ENCODE data around the gene FAM180A. TPM values are rescaled to one million over a fixed set of nuclear protein-coding genes. Genes with fewer than 3 reads are reported as not detected.
A peak's percentile ranks its signal among the peaks of the same experiment; 100 is the strongest.

Gene FAM180A
- total RNA-seq, 1 donor from 2014 or later, result 6.1 TPM

DNA sequence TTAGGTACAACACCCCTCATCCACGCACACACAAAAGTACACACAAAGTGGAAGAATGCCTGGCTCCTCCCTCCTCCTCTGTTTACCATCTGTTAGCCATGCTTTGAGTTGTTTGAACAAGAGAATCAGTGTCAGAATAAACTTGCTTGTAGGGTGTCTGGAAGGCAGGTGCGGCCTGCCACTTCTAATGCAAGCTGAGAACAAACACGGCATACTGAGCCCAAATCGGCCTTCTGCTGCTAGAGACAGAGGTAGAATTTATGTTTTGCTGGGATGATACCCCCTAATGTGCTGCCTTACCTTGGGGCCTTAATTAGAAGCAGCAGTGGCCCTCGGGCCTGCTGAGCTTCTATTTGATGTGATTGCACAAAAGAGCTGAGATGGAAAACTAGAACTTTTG is 24.9 kb upstream of the FAM180A start:
- ATAC-seq (no peak), DNase-seq (ENCODE audit: missing footprints) (no peak)
- intact Hi-C loops (cut with DNase I), result no loop called here

- ATAC-seq (no peak), DNase-seq (ENCODE audit: missing footprints) (no peak)
- intact Hi-C loops (cut with DNase I), result no loop called here
Measured at GRCh38 chr7:135772639-135773222, 24.1 kb upstream of the FAM180A start.

GRCh38 chr7:135771961-135772638 is 23.5 kb upstream of the FAM180A start:
- ATAC-seq (no peak), DNase-seq (ENCODE audit: missing footprints) (no peak)
- intact Hi-C loops (cut with DNase I), result no loop called here

DNA sequence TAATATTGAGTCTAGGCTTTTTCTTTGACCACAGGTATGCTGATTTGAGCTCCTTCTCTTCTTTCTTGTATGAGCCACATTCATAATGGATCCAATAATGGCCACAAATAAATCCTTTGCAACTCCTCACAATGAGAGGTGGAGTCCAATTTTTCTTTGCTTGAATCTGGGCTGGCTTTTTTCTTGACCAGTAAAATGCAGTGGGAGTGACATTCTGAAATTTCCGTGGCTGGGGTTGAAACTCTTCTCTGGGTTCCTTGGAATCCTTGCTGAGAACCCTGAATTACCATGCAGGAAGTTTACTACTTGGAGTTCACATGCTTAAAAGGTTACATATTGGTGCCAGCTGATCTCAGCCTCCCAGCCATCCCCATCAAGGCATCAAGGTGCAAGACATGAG is 22.4 kb upstream of the FAM180A start:
- intact Hi-C loops (cut with DNase I), result no loop called here
- DNase-seq (ENCODE audit: missing footprints) (no peak), ATAC-seq (no peak)

- intact Hi-C loops (cut with DNase I), result no loop called here
- no peak for DNase-seq (ENCODE audit: missing footprints)
- ATAC-seq, result no peak
Measured at GRCh38 chr7:135770139-135770710, 21.6 kb upstream of the FAM180A start.

- intact Hi-C loops (cut with DNase I), result loop anchor here (2.0 kb wide), 1 partner anchor 20 kb away; the partner anchor contains the start of gene FAM180A
- DNase-seq (ENCODE audit: missing footprints) (peak; percentile 75), ATAC-seq (peak; percentile 88)
Measured at GRCh38 chr7:135769005-135769802, 20.6 kb upstream of the FAM180A start.

- ATAC-seq (no peak), DNase-seq (ENCODE audit: missing footprints) (no peak)
- intact Hi-C loops (cut with DNase I), result loop anchor here (2.0 kb wide), 1 partner anchor 20 kb away; the partner anchor contains the start of gene FAM180A
Measured at GRCh38 chr7:135768467-135768866, 19.9 kb upstream of the FAM180A start.

- intact Hi-C loops (cut with DNase I), result loop anchor here (2.0 kb wide), 1 partner anchor 19 kb away; the partner anchor contains the start of gene FAM180A
- ATAC-seq, result peak; percentile 41
- DNase-seq (ENCODE audit: missing footprints), result no peak
Measured at GRCh38 chr7:135768064-135768463, 19.5 kb upstream of the FAM180A start.

GRCh38 chr7:135763261-135763660 is 14.6 kb upstream of the FAM180A start:
- ATAC-seq (no peak), DNase-seq (ENCODE audit: missing footprints) (no peak)
- intact Hi-C loops (cut with DNase I), result no loop called here

- intact Hi-C loops (cut with DNase I), result no loop called here
- ATAC-seq, result no peak
- DNase-seq (ENCODE audit: missing footprints), result no peak
Measured at GRCh38 chr7:135761751-135762488, 13.3 kb upstream of the FAM180A start.

DNA sequence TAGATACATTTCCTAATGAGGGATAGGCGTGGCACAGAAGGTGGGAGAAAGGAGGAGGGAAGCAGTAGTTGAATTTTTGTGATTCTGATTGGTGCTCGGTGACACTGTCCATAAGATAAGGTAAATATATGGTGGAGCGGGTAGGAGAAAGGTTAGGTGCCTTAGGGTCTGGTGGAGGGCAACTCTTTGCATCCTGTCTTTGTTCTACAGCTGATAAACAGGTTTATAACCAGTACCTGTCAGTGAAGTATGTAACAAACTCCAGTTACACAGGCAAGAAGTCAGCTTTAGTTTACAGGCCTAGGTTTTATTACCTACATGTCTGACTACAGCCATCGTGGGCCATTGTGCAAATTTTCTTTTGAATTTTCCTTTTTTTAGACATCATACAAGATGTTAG is 10.9 kb upstream of the FAM180A start:
- DNase-seq (ENCODE audit: missing footprints) (no peak), ATAC-seq (no peak)
- intact Hi-C loops (cut with DNase I), result loop anchor here (5.0 kb wide), 1 partner anchor 87 kb away; no protein-coding TSS in a partner anchor

DNA sequence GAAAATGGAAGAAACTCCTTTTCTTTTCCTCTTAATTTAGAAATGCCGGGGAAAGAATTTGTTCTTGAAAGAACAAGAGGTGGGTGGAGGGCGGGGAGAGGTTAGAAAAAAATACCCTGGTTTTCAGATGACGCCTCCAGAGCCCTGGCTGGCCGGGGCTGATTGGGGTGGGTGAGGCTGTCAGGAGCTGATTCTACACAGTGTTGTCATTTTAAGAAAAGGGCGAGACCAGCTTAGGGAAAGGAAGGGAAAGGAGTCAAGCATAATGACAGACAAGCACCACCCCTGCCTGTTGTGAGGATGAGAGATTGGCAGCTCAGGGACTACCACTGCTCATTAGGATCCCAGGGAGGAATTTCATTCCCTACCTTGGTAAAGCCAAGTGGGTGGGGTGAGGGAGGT is 9.9 kb upstream of the FAM180A start:
- ATAC-seq (peak; percentile 42), DNase-seq (ENCODE audit: missing footprints) (no peak)
- intact Hi-C loops (cut with DNase I), result loop anchor here (5.0 kb wide), 1 partner anchor 86 kb away; no protein-coding TSS in a partner anchor

- ATAC-seq, result peak; percentile 43
- intact Hi-C loops (cut with DNase I), result loop anchor here (5.0 kb wide), 1 partner anchor 86 kb away; no protein-coding TSS in a partner anchor
- DNase-seq (ENCODE audit: missing footprints), result no peak
Measured at GRCh38 chr7:135757719-135758411, 9.3 kb upstream of the FAM180A start.

DNA sequence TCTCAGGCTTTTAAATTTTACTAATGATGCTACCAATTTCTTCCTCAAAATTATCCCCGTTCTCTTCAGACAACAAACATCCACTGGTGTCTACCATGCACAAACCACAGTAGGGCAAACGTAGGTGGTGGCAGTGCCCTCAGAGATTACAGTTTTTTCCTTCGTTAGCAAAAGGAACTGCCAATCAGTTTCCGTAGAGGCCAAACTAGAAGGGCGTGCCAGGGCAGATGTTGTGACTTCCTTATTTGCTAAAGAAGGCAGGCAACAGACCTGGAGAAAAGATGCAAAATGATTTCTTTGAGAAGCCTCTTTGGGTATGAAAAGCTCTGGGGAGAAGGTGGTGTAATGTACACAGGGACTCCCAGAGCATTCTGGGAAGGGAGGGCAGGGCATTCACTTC is 7.6 kb upstream of the FAM180A start:
- intact Hi-C loops (cut with DNase I), result loop anchor here (5.0 kb wide), 1 partner anchor 84 kb away; no protein-coding TSS in a partner anchor
- ATAC-seq (no peak), DNase-seq (ENCODE audit: missing footprints) (no peak)

- intact Hi-C loops (cut with DNase I), result loop anchor here (5.0 kb wide), 1 partner anchor 83 kb away; no protein-coding TSS in a partner anchor
- DNase-seq (ENCODE audit: missing footprints), result no peak
- peak; percentile 62 for ATAC-seq
Measured at GRCh38 chr7:135755351-135755753, 6.7 kb upstream of the FAM180A start.

DNA sequence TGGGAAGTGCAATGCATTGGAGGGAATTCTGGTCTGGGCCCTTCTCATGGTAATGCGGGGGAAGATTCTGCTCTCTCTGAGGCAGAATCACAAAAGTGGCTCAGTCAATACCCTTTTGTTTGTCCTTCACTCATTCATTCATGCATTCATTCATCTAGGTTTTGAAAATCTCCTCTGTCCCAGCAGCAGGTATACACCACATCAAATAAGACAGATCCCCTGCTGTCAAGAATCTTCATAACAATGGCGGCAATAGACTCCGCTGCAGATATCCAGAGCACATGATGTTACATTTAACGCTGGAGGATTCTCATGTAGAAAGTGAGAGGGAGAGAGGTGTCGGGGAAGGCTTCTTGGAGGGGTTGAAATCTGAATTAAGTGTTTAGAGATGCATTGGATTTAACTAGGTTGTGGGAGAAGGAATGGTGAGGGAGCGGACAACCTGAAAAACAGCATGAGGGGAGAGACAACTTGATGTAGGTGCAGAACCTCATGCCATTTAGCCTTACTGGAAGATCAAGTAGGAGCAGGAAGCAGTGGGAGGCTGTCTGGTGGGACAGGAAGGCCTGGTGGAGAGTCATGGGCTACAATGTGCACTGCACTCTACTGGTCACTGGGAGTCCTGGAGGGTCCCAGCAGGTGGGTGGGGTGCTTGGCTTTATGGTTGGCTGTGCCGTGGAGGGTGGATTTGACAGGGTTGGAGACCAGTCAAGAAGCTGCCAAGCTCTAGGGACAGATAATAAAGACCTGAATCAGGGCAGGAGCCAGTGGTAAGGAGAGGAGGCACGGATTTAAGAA is 5.2 kb upstream of the FAM180A start:
- ATAC-seq (no peak), DNase-seq (ENCODE audit: missing footprints) (no peak)
- intact Hi-C loops (cut with DNase I), result no loop called here

DNA sequence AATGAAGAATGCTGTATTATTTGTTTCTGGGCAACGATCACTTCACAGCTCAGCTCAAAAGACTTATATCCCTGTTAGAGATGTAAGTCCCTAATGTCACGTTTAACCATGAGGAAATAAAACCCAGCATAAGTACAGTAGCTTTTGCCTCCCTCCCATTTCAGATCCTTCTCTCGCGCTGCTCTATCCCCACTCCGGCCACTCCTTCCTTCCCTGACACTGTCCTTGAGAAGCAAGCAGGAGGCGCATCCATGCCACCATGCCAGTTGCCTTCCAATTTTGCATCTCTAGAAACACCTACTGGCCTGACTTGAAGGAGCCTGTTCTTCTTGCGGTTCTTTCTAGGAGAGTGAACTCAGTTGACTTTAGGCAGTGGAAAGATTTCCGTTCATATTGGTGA is 1.2 kb downstream of the FAM180A start:
- ATAC-seq, result no peak
- DNase-seq (ENCODE audit: missing footprints), result no peak
- intact Hi-C loops (cut with DNase I), result no loop called here
